PC-9 (cell line): ENCODE data around the gene CAMSAP3. TPM values are rescaled to one million over a fixed set of nuclear protein-coding genes. Genes with fewer than 3 reads are reported as not detected.

Experiments
- BruUV-seq: library from RNA; stranded (reverse); fragments of 400-500 nt; replicated peaks from 2 replicates; lab custom pipeline; 2021; lab: Mats Ljungman, UMichigan
- CTCF ChIA-PET: fragments of 300-600 bp; sonication (Branson Sonifier 250); formaldehyde crosslinking; loops from one replicate; lab custom pipeline; 2022; ENCODE audit warnings: antibody characterized with exemption; lab: Charles Lee
- POLR2A ChIA-PET: fragments of 300-600 bp; sonication (Branson Sonifier 250); formaldehyde crosslinking; loops from one replicate; lab custom pipeline; 2022; ENCODE audit warnings: antibody characterized with exemption; ENCODE audit not compliant: unreplicated experiment; lab: Charles Lee
- DNase-seq, 2 experiments: peaks; one replicate each; pipeline versions ENCODE4 v3.0.0 to v3.0.0-alpha.2; 2015 to 2022; ENCODE audit warnings: mixed read lengths in 1 of 2
- H2AFZ ChIP-seq: fragments of 200-600 bp; sonication (generic); 2 replicates; pipeline ENCODE4 v1.8.1; 2017; ENCODE audit warnings: antibody characterized with exemption
- H3F3A ChIP-seq: fragments of 200-600 bp; sonication (generic); 2 replicates; pipeline ENCODE4 v1.8.1; 2017; ENCODE audit warnings: antibody characterized with exemption, mild to moderate bottlenecking, low read depth; ENCODE audit not compliant: insufficient read depth
- H3K27ac ChIP-seq: fragments of 200-600 bp; sonication (generic); 2 replicates; pipeline ENCODE4 v1.6.1; 2016; ENCODE audit warnings: mixed run types
- H3K27me3 ChIP-seq: fragments of 200-600 bp; sonication (generic); 2 replicates; pipeline ENCODE4 v1.6.1; 2016; ENCODE audit warnings: low read depth, mixed run types; ENCODE audit not compliant: insufficient read depth
- H3K36me3 ChIP-seq: fragments of 200-600 bp; sonication (generic); 2 replicates; pipeline ENCODE4 v1.6.1; 2016; ENCODE audit warnings: low read depth, mixed run types
- H3K4me1 ChIP-seq: fragments of 200-600 bp; sonication (generic); replicated peaks from 2 replicates; pipeline ENCODE4 v1.6.1; 2016; ENCODE audit warnings: mixed run types; ENCODE audit not compliant: insufficient read depth
- H3K4me2 ChIP-seq: fragments of 200-600 bp; sonication (generic); 2 replicates; pipeline ENCODE4 v1.6.1; 2017; ENCODE audit warnings: mixed run types
- H3K4me3 ChIP-seq: fragments of 200-600 bp; sonication (generic); 2 replicates; pipeline ENCODE4 v1.6.1; 2016; ENCODE audit warnings: mixed run types
- H3K79me2 ChIP-seq: fragments of 200-600 bp; sonication (generic); 2 replicates; pipeline ENCODE4 v1.6.1; 2017; ENCODE audit warnings: low read depth, mixed run types
- H3K9me2 ChIP-seq: fragments of 200-600 bp; sonication (generic); 2 replicates; pipeline ENCODE4 v1.8.1; 2017; ENCODE audit warnings: mild to moderate bottlenecking; ENCODE audit not compliant: insufficient read depth
- H3K9me3 ChIP-seq: fragments of 200-600 bp; sonication (generic); 2 replicates; pipeline ENCODE4 v1.8.1; 2016; ENCODE audit warnings: low read depth; ENCODE audit not compliant: insufficient read depth
- H4K20me1 ChIP-seq: fragments of 200-600 bp; sonication (generic); 2 replicates; pipeline ENCODE4 v1.8.1; 2017; ENCODE audit not compliant: insufficient read depth
- EZH2 ChIP-seq: fragments of 200-600 bp; sonication (generic); IDR thresholded peaks from 2 replicates; pipeline ENCODE4 v1.8.0; 2017; ENCODE audit warnings: antibody characterized with exemption, low read depth
- intact Hi-C: fragments of 100-400 bp; cut with micrococcal nuclease; formaldehyde crosslinking; loops from one replicate; pipeline ENCODE4 v1.10.0; 2022; ENCODE audit not compliant: unreplicated experiment
- total RNA-seq: library from RNA; stranded (reverse); gene quantifications from 2 replicates; pipeline ENCODE4 v1.2.3, GENCODE V29; 2021
- TF ChIP-seq, protein P1 (sequence below): fragments of 200-600 bp; sonication (generic); conservative IDR thresholded peaks from 2 replicates; pipeline ENCODE4 v1.6.1; 2017; ENCODE audit warnings: mixed run types, antibody characterized with exemption, mild to moderate bottlenecking, moderate library complexity

Gene CAMSAP3
- total RNA-seq, 1 experiment from 2014 or later = 25.9 TPM

DNA sequence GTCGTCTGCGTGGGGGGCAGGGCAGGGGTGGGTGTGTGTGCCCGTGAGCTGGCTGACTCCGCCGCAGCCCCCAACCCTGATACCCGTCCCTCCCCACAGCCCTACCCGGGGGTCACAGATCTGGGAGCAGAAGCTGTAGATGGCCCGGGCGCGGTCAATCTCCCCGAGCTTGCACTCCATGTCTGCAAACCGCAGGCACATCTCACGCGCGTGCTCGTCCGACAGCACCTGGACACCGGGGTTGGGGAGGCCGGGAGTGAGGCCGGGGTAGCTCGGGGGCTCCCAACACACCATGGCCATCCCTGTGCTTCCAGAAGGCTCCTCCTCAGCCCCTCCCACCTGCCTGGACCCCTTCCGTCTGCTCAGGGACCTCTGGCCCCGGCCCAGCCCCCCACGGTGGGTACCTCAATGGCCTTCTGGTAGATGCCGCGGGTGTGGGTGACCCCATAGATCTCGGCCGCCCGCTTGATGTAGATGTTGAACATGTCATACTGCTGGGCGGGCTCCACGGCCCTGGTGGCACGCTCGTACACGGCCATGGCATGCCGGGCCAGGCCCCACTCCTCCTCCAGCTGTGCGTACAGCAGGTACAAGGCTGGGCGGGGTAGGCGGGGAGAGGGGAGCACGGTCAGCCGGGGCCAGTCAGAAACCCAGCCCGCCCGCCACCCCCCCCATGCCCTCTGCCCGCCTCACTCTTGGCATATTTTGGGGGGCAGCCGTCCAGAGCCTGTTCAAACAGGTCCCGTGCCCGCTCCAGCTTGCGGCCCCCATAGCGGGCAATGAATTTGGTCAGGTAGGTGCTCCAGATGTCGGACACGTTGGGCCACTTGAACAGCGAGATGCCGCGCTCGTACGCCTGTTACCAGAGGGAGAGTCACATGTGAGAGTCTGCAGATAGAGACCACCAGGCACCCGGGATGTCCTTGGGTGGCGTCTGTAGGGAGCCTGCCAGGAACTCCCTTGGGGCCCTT, 25.1 kb downstream of the CAMSAP3 start:
- BruUV-seq = no TSS peak
- H3K9me3 ChIP-seq = no peaks in the 10 kb centered on the region
- peaks cover 31% of the 10 kb centered on the region for H3F3A ChIP-seq
- no peak for DNase-seq
- peaks cover 30% of the 10 kb centered on the region for H3K4me1 ChIP-seq
- H3K27ac ChIP-seq = no peak overlapping the region
- no peak overlapping the region for H2AFZ ChIP-seq
- H3K9me2 ChIP-seq = no peaks in the 10 kb centered on the region
- TF ChIP-seq EZH2 = no peak
- TF ChIP-seq, protein P1, sequence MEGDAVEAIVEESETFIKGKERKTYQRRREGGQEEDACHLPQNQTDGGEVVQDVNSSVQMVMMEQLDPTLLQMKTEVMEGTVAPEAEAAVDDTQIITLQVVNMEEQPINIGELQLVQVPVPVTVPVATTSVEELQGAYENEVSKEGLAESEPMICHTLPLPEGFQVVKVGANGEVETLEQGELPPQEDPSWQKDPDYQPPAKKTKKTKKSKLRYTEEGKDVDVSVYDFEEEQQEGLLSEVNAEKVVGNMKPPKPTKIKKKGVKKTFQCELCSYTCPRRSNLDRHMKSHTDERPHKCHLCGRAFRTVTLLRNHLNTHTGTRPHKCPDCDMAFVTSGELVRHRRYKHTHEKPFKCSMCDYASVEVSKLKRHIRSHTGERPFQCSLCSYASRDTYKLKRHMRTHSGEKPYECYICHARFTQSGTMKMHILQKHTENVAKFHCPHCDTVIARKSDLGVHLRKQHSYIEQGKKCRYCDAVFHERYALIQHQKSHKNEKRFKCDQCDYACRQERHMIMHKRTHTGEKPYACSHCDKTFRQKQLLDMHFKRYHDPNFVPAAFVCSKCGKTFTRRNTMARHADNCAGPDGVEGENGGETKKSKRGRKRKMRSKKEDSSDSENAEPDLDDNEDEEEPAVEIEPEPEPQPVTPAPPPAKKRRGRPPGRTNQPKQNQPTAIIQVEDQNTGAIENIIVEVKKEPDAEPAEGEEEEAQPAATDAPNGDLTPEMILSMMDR = no peak
- H3K79me2 ChIP-seq = peaks cover 2% of the 10 kb centered on the region
- intact Hi-C loops = no loop called here
- POLR2A ChIA-PET = no interaction called here
- H3K27me3 ChIP-seq = no peaks in the 10 kb centered on the region
- CTCF ChIA-PET = no interaction called here
- H3K4me2 ChIP-seq = no peak overlapping the region
- H4K20me1 ChIP-seq = no peaks in the 10 kb centered on the region
- H3K4me3 ChIP-seq = no peak overlapping the region
- H3K36me3 ChIP-seq = peaks cover 15% of the 10 kb centered on the region; the same call in 1 of the 2 replicates

DNA sequence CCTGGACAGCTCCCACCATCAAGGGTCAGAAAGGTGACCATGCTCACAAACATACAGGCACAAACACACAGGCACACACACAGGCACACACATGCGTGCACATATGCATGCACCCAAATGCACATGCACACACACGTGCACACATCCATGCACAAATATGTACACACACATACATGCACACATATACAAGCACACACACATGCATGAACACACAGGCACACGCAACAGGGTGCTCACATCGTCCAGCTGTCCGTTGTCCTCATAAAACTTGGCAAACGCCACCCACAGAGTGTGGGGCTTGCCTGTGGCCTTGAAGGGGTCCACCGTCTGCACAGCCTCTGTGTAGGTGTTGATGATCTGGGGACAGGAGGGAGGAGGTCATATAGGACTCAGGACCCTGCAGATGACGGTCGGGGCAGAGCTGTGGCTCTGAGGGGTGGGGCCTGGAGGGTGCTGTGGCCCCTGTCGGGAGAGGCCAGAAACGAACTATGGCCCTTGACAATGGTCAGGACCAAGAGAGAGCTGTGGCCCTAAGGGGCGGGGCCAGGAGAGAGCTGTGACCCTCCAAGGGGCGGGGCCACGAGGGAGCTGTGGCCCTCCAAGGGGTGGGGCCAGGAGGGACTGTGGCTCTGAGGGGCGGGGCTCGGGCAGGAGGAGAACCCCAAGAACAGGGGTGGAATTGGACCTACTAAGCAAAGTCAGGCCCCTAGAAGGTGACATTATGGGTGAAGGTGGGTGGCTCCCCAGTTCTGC, 27.4 kb downstream of the CAMSAP3 start:
- Histone ChIP-seq H3K27me3 (no peaks in the 10 kb centered on the region), H3K4me1 (peaks cover 23% of the 10 kb centered on the region), H3K4me2 (no peak overlapping the region), H3K79me2 (peaks cover 25% of the 10 kb centered on the region), H2AFZ (no peak overlapping the region), H3K9me2 (no peaks in the 10 kb centered on the region), H3K36me3 (peaks cover 10% of the 10 kb centered on the region; the same call in 1 of the 2 replicates), H3K9me3 (no peaks in the 10 kb centered on the region), H4K20me1 (0 out of 2 replicates have a peak, but pooled peaks cover 8% of the 10 kb centered on the region), H3F3A (peaks cover 20% of the 10 kb centered on the region), H3K27ac (no peak overlapping the region), H3K4me3 (no peak overlapping the region)
- POLR2A ChIA-PET = no interaction called here
- CTCF ChIA-PET = no interaction called here
- DNase-seq = no peak
- TF ChIP-seq EZH2 = no peak
- TF ChIP-seq, protein P1 = no peak
- no TSS peak for BruUV-seq
- intact Hi-C loops = no loop called here

DNA sequence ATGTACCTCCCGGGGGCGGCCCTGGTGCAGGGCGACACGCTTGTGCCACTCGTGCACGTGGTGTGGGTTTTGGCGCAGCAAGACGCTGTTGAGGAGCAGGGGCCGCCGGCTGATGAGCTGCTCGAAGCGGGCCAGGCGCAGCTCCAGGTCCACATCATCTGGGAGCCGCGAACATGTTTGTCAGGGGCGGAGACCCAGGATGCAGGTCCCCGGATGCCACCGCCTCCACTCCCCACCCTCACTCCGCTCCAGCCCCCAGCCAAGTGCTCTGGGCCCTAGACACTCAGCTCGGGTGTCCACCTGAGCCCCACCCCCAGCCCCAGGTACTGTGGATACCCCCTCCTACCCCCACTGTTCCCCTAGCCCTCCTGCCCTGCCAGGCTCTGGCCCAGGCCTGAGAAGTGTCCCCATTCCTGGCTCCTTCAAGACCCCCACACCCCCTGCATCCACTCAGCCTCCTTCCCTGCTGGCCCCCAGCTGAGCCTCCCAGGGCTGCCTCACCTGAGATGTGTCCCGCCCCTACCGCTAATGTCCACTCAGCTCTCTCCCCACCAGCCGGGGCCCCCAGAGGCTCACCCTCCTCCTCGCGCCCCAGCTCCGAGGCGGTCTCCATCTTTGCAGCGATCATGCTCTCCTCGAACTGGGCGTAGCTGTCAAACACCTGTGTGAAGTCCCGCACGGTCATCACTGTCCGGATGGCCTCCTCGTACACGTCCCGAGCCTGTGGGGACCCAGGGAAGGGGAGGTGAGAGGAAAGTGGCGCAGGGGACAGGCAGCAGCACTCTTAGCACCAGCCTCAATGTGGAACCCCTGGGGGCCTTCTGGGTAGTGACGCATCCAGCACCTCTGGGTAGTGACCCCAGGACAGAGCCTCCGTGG, 28.3 kb downstream of the CAMSAP3 start:
- no peak overlapping the region for H2AFZ ChIP-seq
- TF ChIP-seq, protein P1 = no peak
- no peak for TF ChIP-seq EZH2
- intact Hi-C loops = no loop called here
- DNase-seq = no peak
- H4K20me1 ChIP-seq = 0 out of 2 replicates have a peak, but pooled peaks cover 10% of the 10 kb centered on the region
- H3K4me3 ChIP-seq = no peak overlapping the region
- no peak overlapping the region for H3K4me2 ChIP-seq
- POLR2A ChIA-PET = no interaction called here
- H3K36me3 ChIP-seq = peaks cover 10% of the 10 kb centered on the region; the same call in 1 of the 2 replicates
- H3F3A ChIP-seq = peaks cover 11% of the 10 kb centered on the region
- peaks cover 21% of the 10 kb centered on the region for H3K4me1 ChIP-seq
- no peak overlapping the region for H3K27ac ChIP-seq
- H3K27me3 ChIP-seq = no peaks in the 10 kb centered on the region
- peaks cover 34% of the 10 kb centered on the region for H3K79me2 ChIP-seq
- H3K9me3 ChIP-seq = no peaks in the 10 kb centered on the region
- CTCF ChIA-PET = no interaction called here
- BruUV-seq = no TSS peak
- no peaks in the 10 kb centered on the region for H3K9me2 ChIP-seq
